Astrocyte of the spinal cord (primary cell): Measurements from ENCODE around the gene TMEM214.

Source experiments
- DNase-seq: peaks from one replicate; pipeline ENCODE4 v3.0.0; 2011; ENCODE audit warnings: low read depth, low spot score
- H3K4me3 ChIP-seq: 2 replicates; pipeline ENCODE4 v1.5.1; 2011; ENCODE audit warnings: low read depth, mild to moderate bottlenecking, low read length, moderate library complexity
- in situ Hi-C: cut with HindIII; loops from 2 replicates; pipeline ENCODE4 v1.10.0; 2017; ENCODE audit warnings: low sequenced_read_pairs
- TF ChIP-seq, protein P1 (sequence below): IDR thresholded peaks from 2 replicates; pipeline ENCODE4 v1.5.1; 2012; ENCODE audit warnings: low read depth, mild to moderate bottlenecking, low read length, inconsistent platforms

Gene TMEM214

DNA sequence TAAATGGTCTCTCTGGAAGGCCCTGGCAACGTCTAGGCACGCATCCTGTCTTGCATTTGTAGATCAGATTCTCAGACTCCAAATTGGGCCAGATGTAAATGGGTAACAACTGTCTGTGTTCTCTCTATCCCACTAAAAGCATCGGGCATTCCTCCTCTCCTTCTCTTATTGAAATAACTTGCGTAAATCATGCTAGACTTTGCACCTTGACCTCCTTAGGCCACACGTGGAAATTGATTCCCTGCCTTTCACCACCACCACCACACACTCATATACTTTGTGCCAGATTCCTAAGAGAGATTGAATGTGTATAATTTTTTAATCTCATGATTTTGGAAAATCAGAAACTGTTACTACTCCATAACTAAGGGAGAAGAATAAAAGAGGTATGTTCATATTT lies 41.0 kb upstream of the TMEM214 start:
- TF ChIP-seq, protein P1, sequence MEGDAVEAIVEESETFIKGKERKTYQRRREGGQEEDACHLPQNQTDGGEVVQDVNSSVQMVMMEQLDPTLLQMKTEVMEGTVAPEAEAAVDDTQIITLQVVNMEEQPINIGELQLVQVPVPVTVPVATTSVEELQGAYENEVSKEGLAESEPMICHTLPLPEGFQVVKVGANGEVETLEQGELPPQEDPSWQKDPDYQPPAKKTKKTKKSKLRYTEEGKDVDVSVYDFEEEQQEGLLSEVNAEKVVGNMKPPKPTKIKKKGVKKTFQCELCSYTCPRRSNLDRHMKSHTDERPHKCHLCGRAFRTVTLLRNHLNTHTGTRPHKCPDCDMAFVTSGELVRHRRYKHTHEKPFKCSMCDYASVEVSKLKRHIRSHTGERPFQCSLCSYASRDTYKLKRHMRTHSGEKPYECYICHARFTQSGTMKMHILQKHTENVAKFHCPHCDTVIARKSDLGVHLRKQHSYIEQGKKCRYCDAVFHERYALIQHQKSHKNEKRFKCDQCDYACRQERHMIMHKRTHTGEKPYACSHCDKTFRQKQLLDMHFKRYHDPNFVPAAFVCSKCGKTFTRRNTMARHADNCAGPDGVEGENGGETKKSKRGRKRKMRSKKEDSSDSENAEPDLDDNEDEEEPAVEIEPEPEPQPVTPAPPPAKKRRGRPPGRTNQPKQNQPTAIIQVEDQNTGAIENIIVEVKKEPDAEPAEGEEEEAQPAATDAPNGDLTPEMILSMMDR, result no peak

DNA sequence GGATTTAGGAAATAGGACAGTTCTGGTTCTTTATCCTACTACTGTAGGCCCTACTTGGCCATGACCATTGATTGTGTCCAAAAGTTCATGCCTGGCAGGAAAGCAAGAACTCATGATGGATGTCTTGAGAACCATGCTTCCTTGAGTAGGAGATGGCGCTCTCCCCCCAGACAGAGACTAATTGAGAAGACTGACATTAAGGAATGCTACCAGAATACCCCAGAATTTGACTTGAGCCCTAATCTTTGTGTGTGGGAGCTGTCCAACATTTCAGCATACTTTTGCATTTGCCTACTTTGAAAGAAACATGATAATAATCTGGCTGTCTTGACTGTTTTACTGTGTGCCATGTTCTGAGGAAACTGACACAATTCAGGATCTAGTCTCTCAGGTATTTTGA lies 39.0 kb upstream of the TMEM214 start:
- in situ Hi-C loops, result no loop called here
- TF ChIP-seq, protein P1, result no peak
- DNase-seq, result no peak
- no peak overlapping the region for H3K4me3 ChIP-seq

More for the DNA sequence above, 41.0 kb upstream of the TMEM214 start:
- no peak for DNase-seq
- no peak overlapping the region for H3K4me3 ChIP-seq
- in situ Hi-C loops, result no loop called here

DNA sequence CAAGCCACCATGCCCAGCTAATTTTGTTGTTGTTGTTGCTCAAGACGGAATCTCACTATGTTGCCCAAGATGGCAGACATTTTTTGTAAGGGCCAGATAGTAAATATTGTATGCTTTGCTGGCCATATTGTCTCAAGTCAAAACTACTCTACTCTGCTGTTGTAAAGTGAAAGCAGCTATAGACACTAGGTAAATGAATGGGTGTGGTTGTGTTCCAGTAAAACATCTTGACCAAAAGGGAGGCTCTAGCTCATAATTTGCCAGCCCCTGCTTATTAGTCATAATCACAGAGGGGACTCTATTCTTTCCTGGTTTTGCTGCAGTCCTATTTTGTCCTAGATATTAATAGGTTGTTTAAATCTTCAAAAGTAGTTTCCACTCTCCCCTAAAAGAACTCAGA lies 37.8 kb upstream of the TMEM214 start:
- in situ Hi-C loops, result no loop called here
- H3K4me3 ChIP-seq, result no peak overlapping the region
- TF ChIP-seq, protein P1, result no peak
- DNase-seq, result no peak

DNA sequence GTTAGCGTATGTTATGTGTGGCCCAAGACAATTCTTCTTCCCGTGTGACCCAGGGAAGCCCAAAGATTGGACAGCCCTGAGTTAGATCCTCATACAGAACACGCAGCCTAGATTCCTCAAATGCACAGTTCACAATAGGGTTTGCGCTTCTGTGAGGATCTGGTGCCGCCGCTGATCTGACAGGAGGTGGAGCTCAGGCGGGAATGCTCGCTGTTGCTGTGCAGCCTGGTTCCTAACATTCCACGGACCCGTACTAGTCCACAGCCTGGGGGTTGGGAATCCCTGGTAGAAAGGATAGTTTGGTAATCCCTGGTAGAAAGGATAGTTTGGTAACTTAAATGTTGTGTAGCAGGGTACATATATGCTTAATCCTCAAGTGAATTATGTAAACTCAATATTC lies 35.4 kb upstream of the TMEM214 start:
- in situ Hi-C loops, result no loop called here
- H3K4me3 ChIP-seq, result no peak overlapping the region
- TF ChIP-seq, protein P1, result no peak
- DNase-seq, result no peak

DNA sequence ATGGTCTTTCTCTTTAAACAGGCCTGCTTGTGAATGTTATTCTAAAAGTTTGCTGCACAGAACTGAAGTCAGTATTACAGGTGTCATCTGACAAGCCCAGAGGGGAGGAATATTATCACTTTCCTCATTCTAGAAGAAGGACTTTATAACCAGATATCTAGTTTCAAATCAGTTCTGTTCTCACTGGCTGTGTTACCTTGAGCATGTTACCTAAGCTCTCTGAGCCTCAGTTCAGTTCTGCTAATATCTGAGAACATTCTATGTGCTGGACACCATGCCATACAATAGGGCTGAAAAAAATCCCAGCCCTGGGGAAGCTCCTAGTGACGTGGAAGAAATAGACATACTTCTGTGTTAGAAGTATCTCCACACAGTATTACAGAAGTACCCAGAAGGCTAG lies 34.4 kb upstream of the TMEM214 start:
- TF ChIP-seq, protein P1, result no peak
- no peak for DNase-seq
- in situ Hi-C loops, result no loop called here
- no peak overlapping the region for H3K4me3 ChIP-seq

DNA sequence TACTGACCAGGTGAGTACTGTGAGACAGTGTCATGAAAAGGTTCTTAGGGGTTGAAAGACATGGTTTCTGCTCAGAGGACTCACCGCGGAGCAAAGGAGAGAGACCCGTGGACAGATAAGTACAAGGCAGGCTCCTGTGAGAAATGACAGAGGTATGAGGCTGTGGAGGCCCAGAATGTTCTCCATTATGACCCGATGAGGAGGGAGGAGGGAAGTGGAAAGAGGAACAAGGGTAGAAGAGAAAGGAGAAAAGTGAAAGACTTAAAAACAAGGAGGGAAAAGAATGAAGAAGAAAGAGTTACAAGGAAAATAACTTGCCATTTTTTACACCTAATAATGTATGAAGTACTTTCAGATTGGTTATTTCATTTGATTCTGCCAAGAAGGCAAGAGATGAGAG lies 32.5 kb upstream of the TMEM214 start:
- DNase-seq, result no peak
- TF ChIP-seq, protein P1, result no peak
- H3K4me3 ChIP-seq, result no peak overlapping the region
- in situ Hi-C loops, result no loop called here

DNA sequence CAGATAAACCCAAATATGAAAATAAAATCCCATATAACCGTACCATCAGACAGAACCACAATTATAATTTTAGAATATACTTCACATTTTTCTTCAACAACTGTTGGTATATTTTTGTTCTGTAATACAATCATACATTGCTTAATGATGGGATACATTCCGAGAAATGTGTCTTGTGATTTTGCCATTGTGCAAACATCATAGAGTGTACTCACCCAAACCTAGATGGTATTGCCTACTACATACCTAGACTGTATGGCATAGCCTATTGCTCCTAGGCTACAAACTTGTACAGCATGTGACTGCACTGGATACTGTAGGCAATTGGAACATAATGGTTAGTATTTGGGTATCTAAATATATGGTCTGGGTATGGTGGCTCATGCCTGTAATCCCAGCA lies 31.8 kb upstream of the TMEM214 start:
- in situ Hi-C loops, result no loop called here
- no peak for DNase-seq
- H3K4me3 ChIP-seq, result no peak overlapping the region
- TF ChIP-seq, protein P1, result no peak
